Ovary (tissue), 9 donors: ENCODE data around the gene POU2AF2. TPM values are rescaled to one million over a fixed set of nuclear protein-coding genes. Genes with fewer than 3 reads are reported as not detected.
"Not testable (repeated sequence)": the region's sequence is repeated elsewhere in the genome, so short reads cannot be mapped to it uniquely, and the experiment has no call there.

Source experiments
- DNase-seq, 5 donors: peaks; one replicate each; pipeline ENCODE4 v3.0.0-alpha.2; 2019 to 2020
- H3K27ac ChIP-seq, 2 donors: fragments of 200-600 bp; one replicate each; pipeline versions ENCODE4 v1.5.1 to v1.8.0; 2019 to 2022
- H3K27me3 ChIP-seq: fragments of 200-600 bp; one replicate; pipeline ENCODE4 v1.8.0; 2022
- H3K36me3 ChIP-seq: fragments of 200-600 bp; sonication (generic); one replicate; pipeline ENCODE4 v1.5.1; 2019
- H3K4me1 ChIP-seq: one replicate; pipeline ENCODE4 v1.8.1; 2013; ENCODE audit warnings: mild to moderate bottlenecking, moderate library complexity; ENCODE audit not compliant: insufficient read depth
- H3K4me3 ChIP-seq: fragments of 200-600 bp; sonication (generic); one replicate; pipeline ENCODE4 v1.5.1; 2017
- H3K9me3 ChIP-seq, 2 donors: fragments of 200-600 bp in 1 of 2; sonication (generic) in 1 of 2; one replicate each; pipeline versions ENCODE4 v1.5.1 to v1.8.1; 2013 to 2019; ENCODE audit warnings: mild to moderate bottlenecking in 1 of 2, moderate library complexity in 1 of 2
- EP300 ChIP-seq: sonication (generic); formaldehyde crosslinking; IDR thresholded peaks from one replicate; pipeline ENCODE4 v1.6.1; 2017; ENCODE audit warnings: antibody characterized with exemption
- POLR2A ChIP-seq: fragments of 450-650 bp; IDR thresholded peaks from one replicate; pipeline ENCODE4 v1.6.1; 2017; ENCODE audit warnings: antibody characterized with exemption, mild to moderate bottlenecking, moderate library complexity
- WGBS, 3 donors: extraction: QIAGEN DNeasy Blood & Tissue Kit in 1 of 3; methylation state at CpG; one replicate each; pipeline versions ENCODE4 v1.1.5 to v1.1.7; 2013 to 2017; 5-methylcytosine and 5-hydroxymethylcytosine counted together
- intact Hi-C, 4 donors: fragments of 100-400 bp; cut with DNase I; formaldehyde crosslinking; loops; one replicate each; pipeline versions ENCODE4 v1.11.0 to v1.15.1; 2022 to 2023
- polyA plus RNA-seq, 2 donors: library from polyadenylated mRNA; stranded (reverse); fragments of 200-250 nt in 1 of 2; fragments of 350-450 nt in 1 of 2; fragmentation: Illumina TruSeq in 1 of 2; extraction: RNeasy Lipid Tissue Mini Kit (QIAGEN cat#74804) in 1 of 2; gene quantifications; one replicate each; pipeline ENCODE4 v1.2.3, GENCODE V29; 2013 to 2014
- total RNA-seq, 7 donors: library from RNA; depleted of rRNA in 2 of 7; stranded (reverse); fragments of >200 nt in 2 of 7; fragmentation: NEBNext Ultra II Directional in 3 of 7; extraction: Animal tissue kit (Norgen Biotek cat#: 25700) in 3 of 7; gene quantifications; one replicate each; pipeline versions ENCODE4 v1.1.0 to v1.2.4, GENCODE V29; 2016 to 2023
- TF ChIP-seq, protein P1 (sequence below), 3 donors: fragments of 450-650 bp in 2 of 3; fragments of 200-600 bp in 1 of 3; IDR thresholded peaks; one replicate each; pipeline versions ENCODE4 v1.5.1 to v1.8.0; 2016 to 2022; ENCODE audit warnings: antibody characterized with exemption in 3 of 3, mild to moderate bottlenecking in 1 of 3
- donor health status: DM: no; HTN: no; CAD: no; lungs with moderate emphysema.
- donor health status: DM: no; HTN: no; CAD: no.
- donor health status: Bipolar disorder and iron deficiency.
- donor health status: DM: yes; HTN: yes; CAD: no.
- donor health status: DM: no; HTN: no; CAD: no.
- donor health status: DM: yes; HTN: yes; CAD: no.

Gene POU2AF2
- total and polyA plus RNA-seq, 9 donors: 0.07 to 1.8 (median 0.30) TPM; not detected in 2

DNA sequence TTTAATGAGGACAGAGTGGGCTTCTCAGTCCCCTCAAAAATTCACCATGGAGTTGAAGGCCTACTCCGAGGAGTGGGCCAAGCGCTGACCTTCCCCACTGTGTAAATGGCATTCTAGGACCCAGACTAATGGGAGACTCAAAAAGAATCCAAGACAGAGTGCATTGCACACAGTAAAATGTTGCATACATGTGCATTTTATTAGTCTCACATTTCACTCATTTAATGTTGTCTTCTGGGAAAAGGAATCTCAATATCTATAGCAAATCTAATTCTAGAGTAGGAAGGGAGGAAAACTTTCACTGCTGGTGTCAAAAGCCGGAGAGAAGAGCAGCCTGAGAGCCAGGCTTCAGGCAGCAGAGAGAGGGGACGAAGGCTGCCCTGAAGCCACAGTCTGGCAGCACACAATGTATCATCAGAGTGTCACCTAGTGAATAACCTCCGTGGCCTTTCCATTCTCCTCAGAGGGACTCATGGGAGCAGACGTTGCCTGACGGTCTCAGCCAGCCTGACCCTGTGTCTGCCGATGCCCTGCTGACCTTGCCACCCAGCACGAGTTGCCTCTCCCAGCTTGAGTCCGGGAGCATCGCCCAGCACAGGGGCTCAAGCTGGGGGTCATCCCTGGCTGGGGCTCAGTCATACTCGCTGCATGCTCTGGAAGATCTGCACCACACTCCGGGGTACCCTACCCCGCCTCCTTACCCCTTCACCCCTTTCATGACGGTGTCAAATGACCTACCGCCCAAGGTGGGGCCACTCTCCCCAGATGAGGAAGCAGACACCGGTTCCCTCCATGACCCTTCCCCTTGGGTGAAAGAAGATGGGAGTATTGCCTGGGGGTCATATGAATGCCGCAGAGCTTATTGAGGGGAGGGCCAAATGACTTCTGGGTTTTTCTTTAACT, 39.9 kb downstream of the POU2AF2 start:
- Histone ChIP-seq H3K36me3 (no peaks in the 10 kb centered on the region), H3K4me3 (no peak overlapping the region), H3K9me3 (no peaks in the 10 kb centered on the region), H3K27ac (no peak overlapping the region), H3K27me3 (no peaks in the 10 kb centered on the region), H3K4me1 (no peaks in the 10 kb centered on the region)
- no peak for DNase-seq
- 81 to 85% (median 83%) methylated on average over 18 of the region's 18 CpGs for WGBS, 3 donors
- TF ChIP-seq, protein P1, sequence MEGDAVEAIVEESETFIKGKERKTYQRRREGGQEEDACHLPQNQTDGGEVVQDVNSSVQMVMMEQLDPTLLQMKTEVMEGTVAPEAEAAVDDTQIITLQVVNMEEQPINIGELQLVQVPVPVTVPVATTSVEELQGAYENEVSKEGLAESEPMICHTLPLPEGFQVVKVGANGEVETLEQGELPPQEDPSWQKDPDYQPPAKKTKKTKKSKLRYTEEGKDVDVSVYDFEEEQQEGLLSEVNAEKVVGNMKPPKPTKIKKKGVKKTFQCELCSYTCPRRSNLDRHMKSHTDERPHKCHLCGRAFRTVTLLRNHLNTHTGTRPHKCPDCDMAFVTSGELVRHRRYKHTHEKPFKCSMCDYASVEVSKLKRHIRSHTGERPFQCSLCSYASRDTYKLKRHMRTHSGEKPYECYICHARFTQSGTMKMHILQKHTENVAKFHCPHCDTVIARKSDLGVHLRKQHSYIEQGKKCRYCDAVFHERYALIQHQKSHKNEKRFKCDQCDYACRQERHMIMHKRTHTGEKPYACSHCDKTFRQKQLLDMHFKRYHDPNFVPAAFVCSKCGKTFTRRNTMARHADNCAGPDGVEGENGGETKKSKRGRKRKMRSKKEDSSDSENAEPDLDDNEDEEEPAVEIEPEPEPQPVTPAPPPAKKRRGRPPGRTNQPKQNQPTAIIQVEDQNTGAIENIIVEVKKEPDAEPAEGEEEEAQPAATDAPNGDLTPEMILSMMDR (IDR thresholded peaks at IDR 0.05): no peak
- TF ChIP-seq POLR2A (no peak), EP300 (no peak)
- intact Hi-C loops: no loop called here

DNA sequence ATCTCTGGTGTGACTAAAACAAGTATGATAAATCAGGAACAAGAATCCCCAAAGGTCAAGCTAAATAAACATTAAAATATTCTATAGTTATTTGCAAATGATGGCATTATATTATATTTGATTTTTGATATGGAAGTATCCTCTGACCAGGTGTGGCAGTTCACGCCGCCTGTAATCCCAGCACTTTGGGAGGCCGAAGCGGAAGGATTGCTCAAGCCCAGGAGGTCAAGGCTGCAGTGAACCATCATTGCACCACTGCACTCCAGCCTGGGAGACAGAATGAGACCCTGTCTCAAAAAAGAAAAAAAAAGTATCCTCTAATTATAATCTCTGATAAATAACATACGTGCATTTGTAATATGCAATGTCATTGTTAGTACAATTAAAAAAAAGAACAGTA, 46.2 kb downstream of the POU2AF2 start:
- WGBS, 3 donors: 92 to 95% (median 92%) methylated on average over 5 of the region's 5 CpGs
- TF ChIP-seq, protein P1 (IDR thresholded peaks at IDR 0.05): no peak
- no peak for TF ChIP-seq EP300
- no peak for TF ChIP-seq POLR2A
- Histone ChIP-seq H3K36me3 (no peaks in the 10 kb centered on the region), H3K27me3 (no peaks in the 10 kb centered on the region), H3K4me1 (no peaks in the 10 kb centered on the region), H3K9me3 (no peaks in the 10 kb centered on the region), H3K27ac (no peak overlapping the region), H3K4me3 (no peak overlapping the region)
- DNase-seq: no peak
- intact Hi-C loops: no loop called here

DNA sequence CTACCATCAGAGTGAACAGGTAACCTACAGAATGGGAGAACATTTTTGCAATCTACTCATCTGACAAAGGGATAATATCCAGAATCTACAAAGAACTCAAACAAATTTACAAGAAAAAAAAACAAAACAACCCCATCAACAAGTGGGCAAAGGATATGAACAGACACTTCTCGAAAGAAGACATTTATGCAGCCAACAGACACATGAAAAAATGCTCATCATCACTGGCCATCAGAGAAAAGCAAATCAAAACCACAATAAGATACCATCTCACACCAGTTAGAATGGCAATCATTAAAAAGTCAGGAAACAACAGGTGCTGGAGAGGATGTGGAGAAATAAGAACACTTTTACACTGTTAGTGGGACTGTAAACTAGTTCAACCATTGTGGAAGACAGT, 46.9 kb downstream of the POU2AF2 start:
- H3K27me3 ChIP-seq, H3K36me3 ChIP-seq, intact Hi-C loops, H3K4me1 ChIP-seq, H3K27ac ChIP-seq, DNase-seq, H3K9me3 ChIP-seq, H3K4me3 ChIP-seq: not testable (repeated sequence)
- WGBS, 3 donors: 96 to 100% (median 100%) methylated on average over 1 of the region's 1 CpG

DNA sequence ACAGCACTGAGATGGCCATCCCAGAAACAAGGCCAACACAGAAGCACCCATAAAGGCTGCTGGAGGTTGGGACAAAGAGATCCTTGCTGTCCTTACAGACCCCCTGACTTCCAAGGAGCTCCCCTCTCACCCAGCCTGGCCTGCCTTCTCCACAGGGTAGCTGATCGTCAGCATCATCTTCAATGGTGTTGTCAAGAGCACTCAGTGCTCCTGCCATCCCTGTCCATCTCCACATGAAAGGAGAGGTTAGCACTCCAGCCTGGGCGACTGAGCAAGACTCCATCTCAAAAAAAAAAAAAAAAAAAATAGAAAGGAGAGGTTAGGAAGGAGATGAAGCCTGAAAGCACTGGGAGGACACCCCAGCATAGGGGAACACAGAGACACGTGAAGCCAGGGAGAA, 50.7 kb downstream of the POU2AF2 start:
- 90 to 96% (median 94%) methylated on average over 3 of the region's 3 CpGs for WGBS, 3 donors
- TF ChIP-seq, protein P1 (IDR thresholded peaks at IDR 0.05): no peak
- no peak for TF ChIP-seq POLR2A
- TF ChIP-seq EP300: no peak
- Histone ChIP-seq H3K27ac (no peak overlapping the region), H3K27me3 (no peaks in the 10 kb centered on the region), H3K9me3 (no peaks in the 10 kb centered on the region), H3K36me3 (no peaks in the 10 kb centered on the region), H3K4me1 (peaks cover 3% of the 10 kb centered on the region), H3K4me3 (no peak overlapping the region)
- intact Hi-C loops: loop anchor here (5.0 kb wide), 3 partner anchors 121 to 136 kb away; no protein-coding TSS in a partner anchor
- no peak for DNase-seq

DNA sequence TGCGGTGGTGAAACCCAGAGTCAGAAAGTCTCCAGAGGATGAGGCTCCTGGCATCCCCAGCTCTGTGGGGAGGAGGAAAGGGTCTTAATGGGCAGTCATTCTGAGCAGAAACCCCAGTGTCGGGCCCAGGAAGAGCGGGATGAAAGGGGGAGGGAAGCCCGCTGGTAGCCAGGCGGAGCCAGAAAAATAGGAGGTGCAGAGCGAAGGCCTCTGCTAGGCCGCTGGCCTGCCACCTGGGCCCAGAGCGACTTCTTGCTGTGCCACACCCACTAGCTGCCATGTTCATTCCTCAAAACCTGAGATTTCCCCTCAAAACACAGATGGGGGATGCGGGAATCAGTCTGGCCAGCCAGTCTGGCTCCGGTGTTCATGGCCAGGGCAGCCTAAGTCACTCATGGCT, 52.2 kb downstream of the POU2AF2 start:
- Histone ChIP-seq H3K27me3 (no peaks in the 10 kb centered on the region), H3K4me1 (peaks cover 3% of the 10 kb centered on the region), H3K36me3 (no peaks in the 10 kb centered on the region), H3K4me3 (no peak overlapping the region), H3K9me3 (no peaks in the 10 kb centered on the region), H3K27ac (peak overlapping the region in 1 of 2 donors; percentile 4)
- 95 to 97% (median 97%) methylated on average over 10 of the region's 10 CpGs for WGBS, 3 donors
- DNase-seq: no peak
- intact Hi-C loops: loop anchor here (5.0 kb wide), 3 partner anchors 120 to 135 kb away; no protein-coding TSS in a partner anchor
- TF ChIP-seq, protein P1 (IDR thresholded peaks at IDR 0.05): no peak
- TF ChIP-seq EP300 (no peak), POLR2A (no peak)
